NCI-H187 treated with DMSO at 0.1 percent for 48 hours (cell line): ENCODE data around the gene WDR81.
"Not testable (repeated sequence)": the region's sequence is repeated elsewhere in the genome, so short reads cannot be mapped to it uniquely, and the experiment has no call there.

Source experiments
- DNase-seq: peaks from one replicate; lab custom pipeline; 2025; lab: John Stamatoyannopoulos, UW

WDR81 gene

DNA sequence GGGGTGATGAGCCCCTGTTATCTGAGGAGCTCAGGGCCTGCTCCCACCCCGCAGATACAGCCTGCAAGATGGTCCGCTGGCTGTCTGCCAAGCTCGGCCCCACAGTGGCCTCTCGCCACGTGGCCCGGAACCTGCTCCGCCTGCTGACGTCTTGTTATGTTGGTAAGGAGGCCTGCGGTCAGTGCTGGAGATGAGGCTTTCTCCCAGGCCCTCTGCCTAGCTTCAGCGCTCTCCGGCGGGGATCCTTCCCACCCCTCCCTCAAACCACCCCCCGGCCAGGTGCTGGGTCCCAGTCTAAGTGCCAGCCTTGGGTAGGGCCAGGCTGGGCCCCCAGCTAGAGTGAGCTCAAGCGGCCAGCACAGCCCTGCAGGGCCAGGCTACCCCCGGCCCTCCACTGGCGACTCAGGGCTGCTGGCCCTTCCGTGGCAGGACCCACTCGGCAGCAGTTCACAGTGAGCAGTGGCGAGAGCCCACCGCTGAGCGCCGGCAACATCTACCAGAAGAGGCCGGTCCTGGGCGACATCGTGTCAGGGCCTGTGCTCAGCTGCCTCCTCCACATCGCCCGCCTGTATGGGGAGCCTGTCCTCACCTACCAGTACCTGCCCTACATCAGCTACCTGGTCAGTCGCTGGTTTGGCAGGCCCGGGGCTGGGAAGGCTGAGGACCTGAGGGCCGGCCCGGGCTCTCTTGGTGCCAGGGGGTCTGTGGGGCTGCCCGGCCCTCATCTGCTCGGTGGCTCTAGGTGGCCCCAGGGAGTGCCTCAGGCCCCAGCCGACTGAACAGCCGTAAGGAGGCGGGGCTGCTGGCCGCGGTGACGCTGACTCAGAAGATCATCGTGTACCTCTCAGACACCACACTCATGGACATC lies 6.1 kb downstream of the WDR81 start:
- no peak for DNase-seq

DNA sequence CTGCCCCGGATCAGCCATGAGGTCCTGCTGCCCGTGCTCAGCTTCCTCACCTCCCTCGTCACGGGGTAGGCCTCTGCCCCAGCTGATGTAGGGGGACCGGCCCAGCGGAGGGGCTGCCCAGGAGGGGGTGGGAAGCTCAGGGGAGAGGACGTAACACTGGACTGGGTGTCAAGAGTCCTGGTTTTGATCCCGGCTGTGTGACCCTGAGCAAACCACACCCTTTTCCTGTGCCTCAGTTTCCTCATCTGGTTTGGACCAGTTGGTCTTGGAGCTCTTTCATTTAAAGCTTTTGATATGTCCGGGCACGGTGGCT lies 6.6 kb downstream of the WDR81 start:
- no peak for DNase-seq

DNA sequence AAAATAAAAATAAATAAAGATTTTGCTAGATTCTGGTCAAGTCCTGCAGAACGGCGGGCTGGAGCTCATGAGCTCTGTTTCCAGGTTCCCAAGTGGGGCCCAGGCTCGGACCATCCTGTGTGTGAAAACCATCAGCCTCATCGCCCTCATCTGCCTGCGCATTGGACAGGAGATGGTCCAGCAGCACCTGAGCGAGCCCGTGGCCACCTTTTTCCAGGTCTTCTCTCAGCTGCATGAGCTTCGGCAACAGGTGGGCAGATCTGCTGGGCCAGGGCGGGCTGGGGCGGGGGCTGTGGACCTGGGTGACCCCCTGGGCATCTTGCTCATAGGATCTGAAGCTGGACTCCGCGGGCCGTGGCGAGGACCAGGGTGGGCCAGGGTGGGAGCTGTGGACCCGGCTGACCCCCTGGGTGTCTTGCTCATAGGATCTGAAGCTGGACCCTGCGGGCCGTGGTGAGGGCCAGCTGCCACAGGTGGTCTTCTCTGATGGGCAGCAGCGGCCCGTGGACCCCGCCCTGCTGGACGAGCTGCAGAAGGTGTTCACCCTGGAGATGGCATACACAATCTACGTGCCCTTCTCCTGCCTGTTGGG lies 7.8 kb downstream of the WDR81 start:
- no peak for DNase-seq

DNA sequence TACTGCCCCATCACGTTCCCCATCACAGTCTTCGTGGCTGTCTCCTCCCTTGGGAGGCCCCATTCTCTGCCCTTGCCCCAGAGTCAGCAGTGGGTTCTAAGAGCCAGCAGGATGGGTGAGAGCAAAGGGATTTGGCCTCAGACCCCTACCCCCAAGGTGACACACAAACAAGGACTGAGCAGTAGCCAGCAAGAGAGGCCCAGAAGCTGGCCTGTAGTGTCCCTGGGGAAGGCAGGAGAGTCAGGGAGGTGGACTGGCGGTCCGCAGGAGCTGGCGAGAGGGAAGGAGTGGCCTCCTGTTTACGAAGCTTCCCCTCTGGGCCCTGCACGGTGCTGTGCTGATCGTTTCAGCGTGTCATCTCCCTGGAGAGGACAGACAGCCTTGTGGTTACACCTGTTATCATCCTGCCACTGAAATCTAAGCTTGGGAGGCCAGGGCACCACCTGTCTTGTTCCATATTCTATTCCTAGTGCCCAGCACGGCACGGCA lies 8.4 kb downstream of the WDR81 start:
- no peak for DNase-seq

DNA sequence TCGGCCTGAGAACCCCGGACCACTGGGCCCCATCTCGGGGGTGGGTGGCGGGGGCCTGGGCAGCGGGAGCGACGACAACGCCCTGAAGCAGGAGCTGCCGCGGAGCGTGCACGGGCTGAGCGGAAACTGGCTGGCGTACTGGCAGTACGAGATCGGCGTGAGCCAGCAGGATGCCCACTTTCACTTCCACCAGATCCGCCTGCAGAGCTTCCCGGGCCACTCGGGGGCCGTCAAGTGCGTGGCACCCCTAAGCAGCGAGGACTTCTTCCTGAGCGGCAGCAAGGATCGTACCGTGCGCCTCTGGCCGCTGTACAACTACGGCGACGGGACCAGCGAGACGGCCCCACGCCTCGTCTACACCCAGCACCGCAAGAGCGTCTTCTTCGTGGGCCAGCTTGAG lies 9.3 kb downstream of the WDR81 start:
- DNase-seq = no peak

DNA sequence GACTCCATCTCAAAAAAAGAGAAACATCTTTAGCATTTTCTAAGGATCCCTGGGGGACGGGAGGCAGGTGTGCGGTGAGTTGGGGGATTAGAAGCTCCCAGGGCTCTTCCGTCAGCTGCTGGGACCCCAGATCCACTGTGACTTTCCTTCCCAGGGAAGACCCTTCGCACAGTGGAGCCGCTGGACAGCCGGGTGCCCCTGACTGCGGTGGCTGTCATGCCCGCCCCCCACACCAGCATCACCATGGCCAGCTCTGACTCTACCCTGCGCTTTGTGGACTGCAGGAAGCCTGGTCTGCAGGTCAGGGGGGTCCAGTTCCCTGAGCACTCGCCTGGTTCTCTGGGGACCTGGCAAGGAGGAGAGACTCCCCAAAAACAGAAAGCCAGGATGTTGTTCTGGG lies 10.9 kb downstream of the WDR81 start:
- no peak for DNase-seq

DNA sequence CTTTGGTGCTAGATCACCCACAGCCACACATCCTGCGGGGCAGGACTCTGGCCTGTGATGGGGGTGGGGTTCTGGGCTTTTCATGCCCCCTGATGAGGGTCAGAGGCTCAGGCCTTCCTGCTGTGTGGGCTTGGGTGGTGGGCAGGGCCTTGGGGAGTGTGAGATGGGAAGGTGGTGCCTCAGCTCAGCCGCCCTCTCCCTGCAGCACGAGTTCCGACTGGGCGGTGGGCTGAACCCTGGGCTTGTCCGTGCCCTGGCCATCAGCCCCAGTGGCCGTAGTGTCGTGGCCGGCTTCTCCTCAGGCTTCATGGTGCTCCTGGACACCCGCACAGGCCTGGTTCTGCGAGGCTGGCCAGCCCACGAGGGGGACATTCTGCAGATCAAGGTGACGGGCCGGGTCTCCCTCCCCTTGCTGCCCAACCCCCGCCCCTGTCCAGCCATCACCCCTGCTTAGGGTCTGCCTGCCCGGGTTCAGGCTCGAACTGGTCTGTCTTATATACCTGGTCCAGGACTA lies 11.4 kb downstream of the WDR81 start:
- no peak for DNase-seq

DNA sequence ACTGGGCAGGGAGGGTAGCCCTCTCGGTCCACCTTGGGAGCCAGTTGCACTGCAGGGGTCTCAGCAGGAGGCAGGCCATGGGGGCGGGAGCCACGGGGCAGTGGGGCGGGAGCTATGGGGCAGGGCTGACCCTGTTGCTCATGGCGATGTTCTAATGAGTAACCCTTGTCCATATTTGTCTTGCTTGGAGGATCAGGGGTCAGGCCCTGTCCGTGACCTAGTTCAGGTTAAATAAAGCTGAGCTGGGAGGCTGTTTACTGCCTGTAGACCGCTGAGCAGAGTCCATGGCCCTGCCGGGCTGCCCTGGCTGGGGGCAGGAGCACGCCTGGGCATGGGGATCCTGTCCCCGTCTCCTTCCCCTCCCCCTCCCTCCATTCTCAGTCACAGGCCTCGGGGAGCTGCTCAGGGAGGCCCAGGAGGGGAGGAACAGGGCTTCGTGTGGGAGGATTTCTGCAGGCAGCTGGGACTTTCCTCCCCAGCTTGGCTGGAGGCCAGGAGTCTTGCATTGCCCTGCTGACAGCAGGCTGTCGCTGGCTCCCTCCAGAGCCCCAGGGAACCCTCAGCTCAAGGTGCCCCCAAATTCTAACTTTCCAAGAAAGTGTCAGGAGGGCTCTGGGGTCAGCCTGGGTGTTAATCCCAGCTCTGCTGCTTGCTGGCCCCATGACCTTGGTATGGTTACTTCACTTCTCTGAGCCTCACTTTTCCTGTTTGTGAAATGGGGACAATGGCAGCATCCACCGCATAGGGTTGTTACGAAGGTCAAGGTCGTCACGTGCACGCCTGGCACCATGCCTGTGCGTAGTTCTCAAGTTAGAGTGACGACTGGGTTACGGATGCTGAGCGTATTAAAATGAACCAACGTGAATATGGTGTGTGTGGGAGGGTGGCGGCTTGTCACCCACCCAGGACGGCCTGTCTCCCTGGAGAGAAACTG lies 12.1 kb downstream of the WDR81 start:
- DNase-seq = no peak

DNA sequence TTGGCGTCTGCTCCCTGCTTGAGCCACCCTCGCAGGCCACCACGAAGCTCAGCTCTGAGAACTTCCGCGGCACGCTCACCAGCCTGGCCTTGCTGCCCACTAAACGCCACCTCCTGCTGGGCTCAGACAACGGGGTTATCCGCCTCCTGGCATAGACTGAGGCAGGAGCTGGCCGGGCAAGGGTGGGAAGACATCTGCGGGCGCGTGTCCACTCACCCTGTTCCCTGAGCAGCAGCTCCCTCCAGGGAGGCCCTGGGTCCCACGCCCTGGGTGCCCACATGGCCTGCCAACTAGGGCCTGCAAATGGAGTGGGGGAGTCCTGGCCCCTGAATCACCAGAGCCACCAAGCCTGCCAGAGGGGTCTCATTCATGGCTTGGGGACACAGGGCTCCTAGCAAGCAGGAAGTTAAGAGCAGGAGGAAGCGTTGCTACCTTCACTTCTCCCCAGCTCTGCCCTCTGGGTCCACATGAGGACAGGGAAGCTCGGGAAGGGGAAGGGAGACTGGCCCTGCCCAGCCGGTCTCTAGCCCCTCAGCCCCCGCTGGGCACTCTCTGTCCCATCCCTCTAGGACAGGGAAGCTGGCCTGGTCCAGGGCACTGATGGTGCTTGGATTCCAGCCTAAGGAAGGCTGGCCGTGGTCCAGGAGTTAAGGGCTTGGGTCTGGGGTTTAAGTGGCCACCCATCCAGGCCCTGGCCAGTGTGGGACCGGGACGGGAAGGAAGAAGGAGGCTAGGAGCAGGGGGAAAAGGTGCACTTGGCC lies 13.2 kb downstream of the WDR81 start:
- DNase-seq = no peak

DNA sequence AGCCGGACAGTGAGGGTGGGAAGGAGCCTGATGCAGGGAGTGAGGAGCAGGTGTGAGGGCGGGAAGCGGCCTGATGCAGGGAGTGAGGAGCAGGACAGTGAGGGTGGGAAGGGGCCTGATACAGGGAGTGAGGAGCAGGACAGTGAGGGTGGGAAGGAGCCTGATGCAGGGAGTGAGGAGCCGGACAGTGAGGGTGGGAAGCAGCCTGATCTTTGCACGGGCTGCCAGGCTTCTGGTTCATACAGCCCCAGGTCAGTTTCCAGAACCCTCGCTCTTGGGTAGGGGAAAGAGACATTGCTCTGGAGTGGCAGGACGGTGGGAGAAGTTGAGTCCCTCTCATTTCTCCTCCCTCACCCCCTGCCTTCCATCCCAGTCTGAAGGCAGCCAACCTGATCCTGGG lies 17.4 kb downstream of the WDR81 start:
- DNase-seq = not testable (repeated sequence)

DNA sequence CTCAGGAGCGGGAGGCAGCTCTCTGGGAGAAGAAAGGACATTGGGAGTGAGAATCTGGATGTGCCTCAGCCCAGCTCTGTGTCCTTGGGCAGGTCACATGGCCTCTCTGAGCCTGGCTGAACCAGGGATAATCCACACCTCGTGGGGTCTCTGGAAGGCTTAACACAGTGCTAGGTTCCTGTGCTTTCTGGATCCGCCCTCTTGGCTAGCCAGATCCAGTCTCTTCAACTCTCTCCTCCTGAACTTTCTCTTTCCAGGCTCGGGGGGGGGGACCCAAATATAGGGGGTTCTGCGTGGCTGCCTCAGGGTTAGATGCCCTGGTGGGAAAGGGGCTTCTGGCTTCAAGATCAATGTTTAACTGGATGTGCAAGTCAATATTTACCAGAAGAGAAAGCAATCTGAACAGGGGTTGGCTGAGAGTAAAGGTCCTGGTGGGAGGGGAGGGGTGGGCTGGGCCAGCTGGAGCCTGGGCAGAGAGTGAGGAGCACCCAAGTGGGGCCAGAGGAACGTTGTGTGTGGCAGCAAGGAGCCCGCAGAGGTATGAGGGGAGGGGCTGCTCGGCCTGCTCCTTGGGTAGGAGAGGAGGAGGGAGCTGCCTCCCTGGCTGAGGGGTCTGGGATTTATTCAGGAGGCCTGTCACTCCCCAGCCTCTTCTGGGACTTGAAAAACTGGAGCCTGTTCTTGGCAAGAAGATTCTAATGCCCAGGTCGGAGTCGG lies 18.0 kb downstream of the WDR81 start, which contains the start of gene SERPINF2:
Gene SERPINF2, plus strand, starts transcription at position 501 of the 717 bp plus-strand sequence. CDS start 2,125 bp downstream, outside the sequence.
- no peak for DNase-seq

DNA sequence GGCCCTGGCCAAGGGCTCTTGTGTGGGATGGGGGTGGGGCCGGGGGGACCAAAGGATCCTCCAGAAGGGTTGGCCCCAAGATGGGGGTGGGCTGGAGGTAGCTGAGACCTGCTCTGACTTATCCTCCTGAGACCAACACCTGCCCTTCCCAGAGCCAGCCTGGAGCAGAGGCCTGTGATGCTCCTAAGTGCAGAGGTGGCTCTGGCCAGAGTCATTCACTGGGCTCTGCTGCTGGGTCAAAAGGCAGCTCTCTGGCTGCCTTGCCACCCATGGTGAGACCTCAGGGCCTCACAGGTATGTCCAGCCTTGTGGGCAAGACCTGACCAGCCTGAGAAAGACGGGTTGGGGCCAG lies 18.6 kb downstream of the WDR81 start:
- no peak for DNase-seq

DNA sequence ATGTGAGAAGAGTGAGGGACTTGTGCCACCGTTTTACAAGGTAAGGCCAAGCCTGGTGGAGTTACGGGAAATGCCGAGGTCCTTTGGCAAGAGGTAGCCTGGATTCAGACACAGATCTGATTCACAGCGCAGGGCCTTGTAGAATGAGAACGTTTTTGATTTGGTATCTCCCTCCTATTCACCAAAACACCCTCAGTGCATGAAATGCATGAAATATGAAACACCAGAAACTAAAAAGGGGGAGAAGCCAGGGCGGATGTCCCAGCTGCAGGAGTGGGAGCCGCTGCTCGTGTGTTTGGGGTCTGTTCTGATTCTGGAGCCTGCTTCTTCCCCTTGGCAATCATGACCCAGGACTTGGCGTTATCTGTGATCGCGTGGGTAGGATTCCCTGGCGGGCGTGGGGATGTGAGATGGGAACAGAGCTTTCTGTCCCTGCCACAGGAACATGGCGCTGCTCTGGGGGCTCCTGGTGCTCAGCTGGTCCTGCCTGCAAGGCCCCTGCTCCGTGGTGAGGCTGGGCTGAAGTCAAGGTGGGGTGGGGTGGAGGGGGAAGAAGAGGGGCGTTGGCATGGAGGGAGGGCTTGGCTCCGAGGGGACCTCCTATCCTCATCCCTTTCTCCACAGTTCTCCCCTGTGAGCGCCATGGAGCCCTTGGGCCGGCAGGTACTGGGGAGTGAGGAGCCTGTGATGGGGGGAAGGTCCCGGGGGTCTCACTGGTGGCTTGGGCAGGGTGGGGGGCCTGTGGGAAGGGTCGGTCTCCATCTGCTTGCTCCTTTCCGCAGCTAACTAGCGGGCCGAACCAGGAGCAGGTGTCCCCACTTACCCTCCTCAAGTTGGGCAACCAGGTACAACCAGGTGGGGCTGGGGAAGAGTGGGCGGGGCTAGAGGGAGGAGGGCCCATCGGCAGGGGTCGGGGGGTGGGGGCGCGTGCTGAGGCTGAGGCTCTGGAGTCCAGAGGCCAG lies 20.3 kb downstream of the WDR81 start:
- no peak for DNase-seq

DNA sequence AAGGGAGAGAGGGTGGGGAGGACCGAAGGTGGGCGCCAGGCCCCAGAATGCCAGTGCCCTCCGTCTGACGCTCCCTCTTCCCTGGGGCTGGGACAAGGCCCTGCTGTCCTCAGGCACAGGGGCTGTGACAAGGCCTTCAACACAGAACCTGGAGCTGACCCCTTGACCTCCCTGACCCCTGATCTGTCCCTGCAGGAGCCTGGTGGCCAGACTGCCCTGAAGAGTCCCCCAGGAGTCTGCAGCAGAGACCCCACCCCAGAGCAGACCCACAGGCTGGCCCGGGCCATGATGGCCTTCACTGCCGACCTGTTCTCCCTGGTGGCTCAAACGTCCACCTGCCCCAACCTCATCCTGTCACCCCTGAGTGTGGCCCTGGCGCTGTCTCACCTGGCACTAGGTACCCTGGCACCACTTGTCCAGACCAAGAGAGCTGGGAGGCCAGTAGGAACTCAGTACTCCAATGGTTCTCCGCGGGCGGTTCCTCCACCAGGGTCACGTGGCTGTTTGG lies 21.1 kb downstream of the WDR81 start:
- no peak for DNase-seq

DNA sequence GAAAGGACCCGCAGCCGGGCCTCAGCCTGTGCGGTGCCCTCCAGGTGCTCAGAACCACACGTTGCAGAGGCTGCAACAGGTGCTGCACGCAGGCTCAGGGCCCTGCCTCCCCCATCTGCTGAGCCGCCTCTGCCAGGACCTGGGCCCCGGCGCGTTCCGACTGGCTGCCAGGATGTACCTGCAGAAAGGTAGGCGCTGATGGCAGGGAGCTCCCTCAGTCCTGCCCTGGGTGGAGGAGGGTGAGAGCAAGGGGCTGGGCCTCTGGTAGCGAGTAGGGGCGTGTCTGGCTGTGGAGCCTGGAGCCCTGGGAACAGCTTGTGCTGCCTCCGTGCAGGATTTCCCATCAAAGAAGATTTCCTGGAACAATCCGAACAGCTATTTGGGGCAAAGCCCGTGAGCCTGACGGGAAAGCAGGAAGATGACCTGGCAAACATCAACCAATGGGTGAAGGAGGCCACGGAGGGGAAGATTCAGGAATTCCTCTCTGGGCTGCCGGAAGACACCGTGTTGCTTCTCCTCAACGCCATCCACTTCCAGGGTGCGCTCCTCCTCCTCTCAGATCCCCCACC lies 22.6 kb downstream of the WDR81 start:
- no peak for DNase-seq

DNA sequence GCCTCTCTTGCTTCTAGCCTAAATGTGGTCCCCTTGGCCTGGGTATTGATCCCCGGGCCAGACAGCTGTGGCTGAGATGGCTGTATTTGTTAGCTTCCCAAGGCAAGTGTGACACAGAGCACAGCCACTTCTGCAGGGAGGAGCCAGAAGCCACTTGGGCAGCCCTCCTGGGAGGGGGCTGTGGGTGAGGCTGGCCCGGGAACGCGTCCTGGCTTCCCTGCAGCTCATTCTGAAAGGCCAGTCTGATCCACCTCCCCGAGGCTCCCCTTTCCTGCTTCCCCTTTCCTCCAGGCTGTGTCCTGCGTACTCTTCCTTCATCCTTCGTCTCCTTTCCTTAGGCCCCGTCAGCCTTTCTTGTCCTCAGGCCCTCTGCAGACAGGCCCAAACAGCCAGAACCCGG lies 26.1 kb downstream of the WDR81 start:
- no peak for DNase-seq

DNA sequence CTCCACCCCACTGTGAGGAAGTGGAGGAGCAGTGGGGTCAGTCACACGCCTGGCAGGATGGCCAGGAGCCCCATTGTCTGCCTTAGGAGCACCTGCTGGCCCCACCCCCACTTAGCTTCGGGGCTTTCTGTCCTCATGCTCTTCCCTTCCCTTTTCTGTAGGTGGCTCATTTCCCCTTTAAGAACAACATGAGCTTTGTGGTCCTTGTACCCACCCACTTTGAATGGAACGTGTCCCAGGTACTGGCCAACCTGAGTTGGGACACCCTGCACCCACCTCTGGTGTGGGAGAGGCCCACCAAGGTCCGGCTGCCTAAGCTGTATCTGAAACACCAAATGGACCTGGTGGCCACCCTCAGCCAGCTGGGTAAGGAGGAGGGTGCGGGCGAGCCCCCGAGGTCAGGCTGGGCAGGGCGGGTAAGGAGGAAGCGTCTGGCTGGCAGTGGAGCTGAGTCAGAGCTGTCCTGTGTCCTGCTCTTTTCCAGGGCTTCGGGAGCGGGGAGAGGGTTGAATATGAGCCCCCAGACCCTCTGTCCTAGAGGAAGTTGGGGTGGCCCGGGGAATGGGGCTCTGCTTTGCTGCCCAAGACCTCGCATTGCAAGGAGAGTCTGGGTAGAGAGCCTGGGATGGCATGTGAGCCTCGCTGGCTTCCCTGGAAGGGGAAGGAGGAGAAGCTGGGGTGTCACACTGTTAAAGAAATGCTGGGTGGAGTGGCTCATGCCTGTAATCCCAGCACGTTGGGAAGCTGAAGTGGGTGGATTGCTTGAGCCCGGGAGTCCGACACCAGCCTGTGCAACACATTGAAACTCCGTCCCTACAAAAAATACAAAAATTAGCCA lies 28.1 kb downstream of the WDR81 start:
- no peak for DNase-seq

DNA sequence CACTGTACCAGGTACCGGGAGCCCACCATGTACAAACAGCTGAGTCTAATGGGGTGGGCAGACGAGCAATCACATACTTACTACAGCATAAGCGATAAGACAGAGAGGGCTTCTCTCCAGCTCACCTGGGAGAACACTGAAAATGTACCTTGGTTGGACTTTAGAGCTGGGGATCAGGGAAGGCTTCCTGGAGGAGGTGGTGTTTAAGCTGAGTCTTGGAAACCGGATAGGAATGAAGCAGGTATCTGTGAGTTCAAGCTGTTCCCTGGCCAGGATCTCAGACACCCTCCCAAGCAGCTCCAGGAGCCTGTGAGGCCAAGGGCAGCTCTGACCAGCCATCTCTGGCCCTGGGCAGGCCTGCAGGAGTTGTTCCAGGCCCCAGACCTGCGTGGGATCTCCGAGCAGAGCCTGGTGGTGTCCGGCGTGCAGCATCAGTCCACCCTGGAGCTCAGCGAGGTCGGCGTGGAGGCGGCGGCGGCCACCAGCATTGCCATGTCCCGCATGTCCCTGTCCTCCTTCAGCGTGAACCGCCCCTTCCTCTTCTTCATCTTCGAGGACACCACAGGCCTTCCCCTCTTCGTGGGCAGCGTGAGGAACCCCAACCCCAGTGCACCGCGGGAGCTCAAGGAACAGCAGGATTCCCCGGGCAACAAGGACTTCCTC lies 29.4 kb downstream of the WDR81 start:
- DNase-seq = no peak
